ENCODE measurements around the gene SYNGR4.
"Not testable (repeated sequence)": the region's sequence is repeated elsewhere in the genome, so short reads cannot be mapped to it uniquely, and the experiment has no call there.

The SYNGR4 gene, protein sequence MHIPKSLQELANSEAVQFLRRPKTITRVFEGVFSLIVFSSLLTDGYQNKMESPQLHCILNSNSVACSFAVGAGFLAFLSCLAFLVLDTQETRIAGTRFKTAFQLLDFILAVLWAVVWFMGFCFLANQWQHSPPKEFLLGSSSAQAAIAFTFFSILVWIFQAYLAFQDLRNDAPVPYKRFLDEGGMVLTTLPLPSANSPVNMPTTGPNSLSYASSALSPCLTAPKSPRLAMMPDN

DNA sequence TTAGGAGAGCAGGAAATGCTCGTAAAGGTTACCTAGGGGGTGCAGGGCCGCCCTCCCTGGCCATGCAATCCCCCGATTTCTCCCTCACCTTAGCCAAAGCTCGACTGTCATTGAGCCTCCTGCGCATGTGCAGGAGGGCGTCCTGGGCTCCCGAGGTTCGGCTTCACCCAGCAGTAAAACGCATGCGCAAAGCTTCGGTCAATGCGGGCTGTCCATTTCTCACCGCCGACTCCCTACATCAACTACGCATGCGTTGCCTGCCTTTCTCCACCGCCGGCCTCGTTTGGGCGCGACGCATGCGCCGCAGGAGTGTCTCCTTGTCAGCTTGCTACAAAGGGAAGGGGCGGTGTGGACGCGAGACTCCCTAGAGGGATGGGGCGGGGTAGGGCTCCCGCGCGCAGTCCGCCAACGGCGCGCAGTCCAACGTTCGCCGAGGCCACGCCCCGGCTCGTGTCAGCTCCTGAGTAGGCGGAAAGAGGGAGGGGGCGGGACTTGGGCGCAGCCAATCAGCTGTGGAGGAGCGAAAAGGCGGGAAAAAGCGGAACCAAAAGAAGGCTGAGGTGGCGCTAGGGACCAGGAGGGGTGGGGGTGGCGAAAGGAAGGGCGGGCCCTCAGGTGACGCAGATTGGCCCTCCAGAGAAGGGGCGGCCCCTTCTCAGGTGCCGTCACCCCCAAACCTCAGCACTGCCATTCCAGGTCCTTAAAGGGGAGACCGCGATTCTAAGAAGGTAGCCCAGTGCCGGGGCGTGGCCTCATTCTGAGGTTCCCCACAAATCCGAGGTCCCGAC, at the start of gene SYNGR4, which contains the start of gene TMEM143:
TSS of gene SYNGR4 (plus strand) at position 558 of the 788 bp plus-strand sequence. CDS start 1,476 bp downstream, outside the sequence.
TSS of gene TMEM143 (minus strand) at position 131 of the 788 bp plus-strand sequence. CDS start at position 111, 20 bp downstream.
- peak; percentile 100 for DNase-seq

DNA sequence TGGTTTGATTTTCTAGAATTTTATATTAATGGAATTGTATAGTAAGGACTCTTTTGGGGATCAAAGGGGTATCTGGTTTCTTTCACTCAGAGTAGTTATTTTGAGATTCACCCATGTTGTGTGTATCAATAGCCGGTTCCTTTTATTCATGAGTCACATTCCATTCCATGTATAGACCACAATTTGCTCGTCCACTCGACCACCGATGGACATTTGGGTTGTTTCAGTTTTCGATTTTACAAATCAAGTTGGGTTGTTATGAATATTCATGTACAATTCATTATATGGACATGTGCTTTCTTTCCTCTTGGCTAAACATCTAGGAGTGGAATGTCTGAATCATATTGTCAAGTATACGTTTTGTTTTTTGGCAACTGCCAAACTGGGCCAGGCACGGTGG, 48.5 kb upstream of the SYNGR4 start:
- DNase-seq, result no peak

DNA sequence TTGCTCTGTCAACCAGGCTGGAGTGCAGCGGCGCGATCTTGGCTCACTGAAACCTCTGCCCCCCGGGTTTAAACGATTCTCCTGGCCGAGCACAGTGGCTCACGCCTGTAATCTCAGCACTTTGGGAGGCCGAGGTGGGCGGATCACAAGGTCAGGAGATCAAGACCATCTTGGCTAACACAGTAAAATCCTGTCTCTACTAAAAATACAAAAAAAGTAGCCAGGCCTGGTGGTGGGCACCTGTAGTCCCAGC, 46.5 kb upstream of the SYNGR4 start:
- not testable (repeated sequence) for DNase-seq

DNA sequence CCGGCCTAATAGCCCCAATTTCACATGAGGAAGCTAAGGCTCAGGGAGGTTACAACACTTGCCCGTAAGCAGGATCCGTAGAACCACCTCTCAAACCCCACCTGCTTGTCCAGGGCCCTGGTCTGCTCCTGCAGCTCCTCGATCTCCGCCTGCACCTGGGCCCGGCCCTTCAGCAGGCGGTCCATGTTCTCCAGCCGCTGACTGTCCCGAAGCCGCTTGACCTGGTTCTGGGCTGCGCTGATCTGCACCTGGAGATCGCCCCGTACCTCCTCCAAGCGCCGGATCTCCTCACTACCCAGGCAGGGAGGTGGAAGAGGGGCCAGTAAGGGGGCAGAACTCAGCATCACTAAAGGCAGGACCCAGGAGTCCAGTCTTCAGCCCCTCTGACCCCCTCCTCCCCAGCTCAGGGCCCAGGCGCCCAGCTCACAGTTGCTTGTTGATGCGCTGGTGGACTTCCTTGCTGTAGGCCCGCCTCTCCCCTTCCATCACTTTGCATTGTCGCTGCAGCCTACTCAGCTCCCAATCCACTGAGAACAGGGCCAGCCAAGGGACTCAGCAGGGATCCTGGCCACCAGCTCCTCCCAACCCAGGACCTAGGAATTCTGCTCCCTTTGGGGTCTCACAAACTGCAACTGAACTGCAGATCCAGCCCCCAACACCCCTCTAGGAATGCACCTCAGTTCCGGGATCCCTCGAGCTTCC, 45.7 kb upstream of the SYNGR4 start:
- DNase-seq, result no peak

DNA sequence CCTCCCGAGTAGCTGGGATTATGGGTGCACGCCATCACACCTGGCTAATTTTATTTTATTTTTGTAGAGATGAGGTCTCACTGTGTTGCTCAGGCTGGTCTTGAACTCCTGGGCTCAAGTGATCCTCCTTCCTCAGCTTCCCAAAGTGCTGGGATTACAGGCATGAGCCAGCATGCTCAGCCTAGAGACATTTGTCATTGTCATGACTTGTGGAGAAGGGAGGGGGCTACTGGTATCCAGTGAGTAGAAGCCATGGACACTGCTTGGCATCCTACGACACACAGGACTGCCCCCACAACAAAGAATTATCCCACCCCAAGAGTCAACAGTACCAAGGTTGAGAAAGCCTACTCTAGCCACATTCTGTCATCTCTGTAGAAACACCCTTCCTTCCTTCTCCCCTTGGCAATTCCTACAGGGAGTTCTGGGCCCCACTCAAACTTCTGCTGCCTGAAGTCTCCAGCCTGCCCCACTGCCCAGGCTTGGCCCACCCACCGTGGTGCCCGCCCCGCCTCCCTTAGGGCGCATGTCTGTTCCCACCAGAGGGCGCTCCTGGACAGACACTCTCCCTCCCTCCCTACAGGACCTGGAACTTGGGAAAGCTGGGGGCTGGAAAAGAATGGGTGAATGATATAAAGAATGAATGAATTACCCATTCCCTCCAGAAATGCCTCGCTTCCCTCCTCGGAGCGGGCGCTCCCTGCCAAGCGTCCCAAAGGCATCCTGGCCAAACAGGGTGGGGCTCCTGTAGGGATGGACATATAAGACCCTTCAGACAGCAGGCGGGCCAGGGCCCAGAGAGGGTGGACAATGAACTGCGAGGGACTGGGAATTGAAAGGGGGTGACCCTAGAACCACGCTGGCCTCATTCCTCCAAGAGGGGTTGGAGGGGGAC, 44.3 kb upstream of the SYNGR4 start:
- DNase-seq, result peak; percentile 41

DNA sequence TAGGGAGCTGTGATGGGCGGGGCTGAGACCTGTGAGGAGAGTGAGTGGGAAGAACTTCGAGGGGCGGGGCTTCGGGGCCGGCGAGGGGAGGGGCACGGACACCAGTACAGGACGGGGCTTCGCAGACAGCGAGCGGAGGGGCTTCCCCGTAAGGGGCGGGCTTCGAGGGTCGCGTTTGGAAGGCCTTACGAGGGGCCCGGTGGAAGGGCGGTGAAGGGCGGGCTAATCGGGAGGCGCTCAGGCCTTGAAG, 42.9 kb upstream of the SYNGR4 start:
- DNase-seq, result peak; percentile 95

DNA sequence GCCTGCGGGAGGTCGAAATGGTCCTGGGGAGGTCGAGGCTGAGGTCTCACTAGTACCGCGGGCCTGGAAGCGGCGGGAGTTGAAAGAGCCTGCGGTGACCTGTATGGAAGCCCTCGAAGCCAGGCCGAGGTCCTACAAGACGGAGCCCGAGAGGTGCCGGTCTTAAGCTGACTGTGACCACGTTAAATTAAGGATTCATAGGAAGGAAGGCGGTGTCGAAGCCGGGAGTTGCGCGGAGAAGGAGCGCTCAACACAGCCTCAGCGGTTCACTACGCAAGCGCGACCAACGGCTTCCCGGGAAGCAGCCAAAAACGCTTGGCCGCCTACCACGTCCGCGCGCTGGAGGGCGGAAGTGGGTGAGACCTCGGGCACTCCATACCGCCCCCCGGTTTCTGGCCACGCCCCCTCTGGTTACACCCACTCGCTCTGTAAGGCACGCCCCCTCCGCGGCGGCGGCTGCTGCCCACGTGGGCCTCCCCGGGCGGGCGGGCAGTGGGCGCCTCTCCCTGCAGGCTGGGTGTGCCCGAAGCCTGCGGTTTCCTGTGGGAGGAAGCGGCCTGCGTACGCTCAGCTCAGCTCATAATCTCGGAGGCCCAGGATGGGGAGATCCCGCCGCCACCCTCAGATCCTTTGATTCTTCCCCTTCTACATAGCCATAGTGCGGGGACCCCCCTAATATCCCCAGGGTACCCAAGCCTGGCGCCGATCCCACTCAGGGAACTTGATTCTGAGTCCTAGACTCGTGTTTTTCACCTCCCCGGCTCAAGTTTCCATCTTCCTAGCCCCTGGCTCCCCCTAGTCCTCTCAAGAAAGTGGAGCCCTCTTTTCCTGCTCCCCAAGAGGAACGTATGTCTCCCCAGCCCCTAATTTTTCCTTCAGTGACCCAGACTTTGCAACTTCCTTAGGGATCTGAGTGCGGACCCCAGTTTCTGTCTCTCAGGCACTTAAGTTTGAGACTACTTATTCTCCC, 42.3 kb upstream of the SYNGR4 start:
- peak; percentile 97 for DNase-seq

DNA sequence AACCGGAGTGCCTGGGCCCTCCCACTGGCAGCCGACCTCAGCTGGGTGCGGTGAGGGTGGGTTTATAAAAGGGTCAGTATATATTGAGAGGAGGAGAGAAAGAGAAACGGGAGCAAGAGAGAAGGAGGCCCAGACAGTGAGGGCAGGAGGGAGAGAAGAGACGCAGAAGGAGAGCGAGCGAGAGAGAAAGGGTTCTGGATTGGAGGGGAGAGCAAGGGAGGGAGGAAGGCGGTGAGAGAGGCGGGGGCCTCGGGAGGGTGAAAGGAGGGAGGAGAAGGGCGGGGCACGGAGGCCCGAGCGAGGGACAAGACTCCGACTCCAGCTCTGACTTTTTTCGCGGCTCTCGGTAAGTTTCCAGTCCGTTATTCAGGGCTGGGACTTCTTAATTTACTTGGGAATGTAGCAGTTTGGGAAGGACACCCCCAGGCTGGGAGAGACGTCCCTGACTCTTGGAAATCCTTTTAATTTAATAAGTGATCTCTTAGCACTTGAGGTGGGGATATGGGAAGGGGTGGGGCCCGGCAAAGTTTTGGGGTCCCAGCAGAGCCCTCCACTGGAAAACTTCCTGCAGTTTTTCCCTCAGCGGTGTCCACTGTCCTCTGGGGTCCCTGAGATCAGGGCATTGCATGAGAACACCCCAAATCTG, 38.8 kb upstream of the SYNGR4 start, which contains the start of gene EMP3:
TSS of gene EMP3 (plus strand) at position 288 of the 646 bp plus-strand sequence. CDS start 1,293 bp downstream, outside the sequence.
- no peak for DNase-seq

DNA sequence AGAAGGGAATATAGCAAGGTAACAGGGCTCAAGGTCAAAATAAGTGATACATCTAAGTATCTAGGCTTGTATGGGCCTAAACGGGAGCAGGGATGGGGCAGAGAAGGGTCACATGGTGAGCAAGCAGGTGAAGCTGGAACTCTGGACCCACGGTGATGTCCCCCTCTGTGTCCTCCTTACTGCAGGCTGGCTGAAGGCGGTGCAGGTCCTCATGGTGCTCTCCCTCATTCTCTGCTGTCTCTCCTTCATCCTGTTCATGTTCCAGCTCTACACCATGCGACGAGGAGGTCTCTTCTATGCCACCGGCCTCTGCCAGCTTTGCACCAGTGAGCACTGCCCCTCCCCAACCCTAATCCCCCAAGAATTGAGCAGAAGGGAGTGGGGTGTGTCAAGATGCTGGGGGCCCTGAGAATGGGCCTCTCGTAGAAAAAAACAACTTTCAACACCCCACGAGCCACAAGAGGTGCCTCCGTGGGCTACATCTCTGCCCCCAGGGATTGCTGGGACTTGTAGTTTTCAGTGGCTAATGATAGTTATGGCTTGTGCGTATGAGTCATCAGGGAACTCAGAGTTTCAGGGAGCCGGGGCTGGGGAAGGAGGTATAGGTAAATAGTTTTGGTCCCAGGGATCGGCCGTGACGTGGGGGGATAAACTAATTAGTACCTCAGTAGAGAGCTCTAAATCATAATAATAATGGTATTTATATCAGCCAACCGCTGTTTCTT, 34.8 kb upstream of the SYNGR4 start:
- no peak for DNase-seq

DNA sequence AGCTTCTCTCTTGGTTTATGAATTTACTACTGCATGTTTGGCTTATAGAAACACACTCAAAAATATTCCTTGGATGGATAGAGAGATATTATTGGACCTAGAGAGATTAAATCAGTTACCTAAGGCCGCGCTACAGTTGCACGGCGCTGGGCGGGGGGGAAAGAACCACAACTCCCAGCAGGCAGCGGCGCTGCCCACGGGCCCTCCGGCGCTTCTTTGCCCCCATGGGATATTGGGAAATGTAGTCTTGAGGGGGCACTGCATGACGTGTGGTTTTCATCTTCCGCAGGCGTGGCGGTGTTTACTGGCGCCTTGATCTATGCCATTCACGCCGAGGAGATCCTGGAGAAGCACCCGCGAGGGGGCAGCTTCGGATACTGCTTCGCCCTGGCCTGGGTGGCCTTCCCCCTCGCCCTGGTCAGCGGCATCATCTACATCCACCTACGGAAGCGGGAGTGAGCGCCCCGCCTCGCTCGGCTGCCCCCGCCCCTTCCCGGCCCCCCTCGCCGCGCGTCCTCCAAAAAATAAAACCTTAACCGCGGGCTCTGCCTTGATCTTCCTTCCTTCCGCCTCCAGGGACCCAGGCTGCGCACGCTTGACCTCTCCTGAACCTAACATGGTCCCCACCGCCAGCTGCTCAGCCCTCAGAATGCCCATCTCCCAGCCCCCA, 34.0 kb upstream of the SYNGR4 start:
- peak; percentile 94 for DNase-seq

DNA sequence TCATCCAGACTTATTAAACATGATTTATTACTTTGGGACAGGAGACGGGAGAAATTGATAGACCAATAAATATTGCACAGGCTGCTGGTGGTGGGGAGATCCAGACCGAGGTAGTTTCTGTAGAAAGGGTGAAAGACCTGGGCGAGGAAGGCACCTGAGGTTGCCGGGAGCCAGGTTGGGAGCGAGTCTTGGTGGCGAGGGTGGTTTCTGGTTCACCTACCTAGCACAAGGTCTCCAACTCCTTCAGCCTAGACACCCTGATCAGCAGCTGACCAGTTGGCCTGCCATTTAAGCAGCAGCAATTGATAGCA, 31.9 kb upstream of the SYNGR4 start:
- no peak for DNase-seq

DNA sequence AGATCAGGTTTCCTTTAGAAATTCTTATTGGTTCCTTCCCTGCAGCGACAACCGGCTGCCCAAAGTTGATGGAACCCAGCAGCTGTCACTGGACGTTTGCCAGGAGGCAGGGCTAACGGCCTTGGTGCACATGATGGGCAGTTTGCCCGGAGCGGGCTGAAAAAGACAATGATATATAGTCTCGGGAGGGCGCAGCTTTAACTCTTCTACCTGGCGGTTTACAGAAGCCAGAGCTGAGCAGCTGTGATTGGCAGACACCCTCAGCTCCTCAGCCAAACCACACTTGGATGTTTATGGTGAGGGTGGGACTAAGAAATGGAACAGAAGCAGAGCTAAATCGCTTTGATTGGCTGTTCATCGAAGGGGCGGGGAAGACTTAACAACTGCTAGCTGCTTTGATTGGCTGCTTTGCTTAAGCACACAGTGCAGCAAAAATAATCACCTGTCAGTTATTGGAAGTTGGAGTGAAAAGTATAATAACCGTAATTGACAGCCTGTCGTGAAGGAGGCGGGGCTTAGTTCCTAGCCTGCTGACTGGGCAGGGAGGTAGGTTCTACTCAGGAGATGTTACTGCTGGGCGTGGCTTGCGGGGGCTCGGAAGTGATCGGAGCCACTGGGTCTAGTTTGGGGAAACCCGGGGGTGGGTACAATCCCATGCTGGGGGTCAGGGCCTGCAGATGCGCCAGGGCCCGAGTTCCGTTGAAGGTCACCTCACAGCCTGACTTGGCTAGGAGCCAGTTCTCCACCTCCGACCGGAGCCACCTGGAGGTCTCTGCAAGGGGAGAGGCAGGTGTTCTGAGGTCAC, 31.3 kb upstream of the SYNGR4 start:
- DNase-seq, result peak; percentile 100

DNA sequence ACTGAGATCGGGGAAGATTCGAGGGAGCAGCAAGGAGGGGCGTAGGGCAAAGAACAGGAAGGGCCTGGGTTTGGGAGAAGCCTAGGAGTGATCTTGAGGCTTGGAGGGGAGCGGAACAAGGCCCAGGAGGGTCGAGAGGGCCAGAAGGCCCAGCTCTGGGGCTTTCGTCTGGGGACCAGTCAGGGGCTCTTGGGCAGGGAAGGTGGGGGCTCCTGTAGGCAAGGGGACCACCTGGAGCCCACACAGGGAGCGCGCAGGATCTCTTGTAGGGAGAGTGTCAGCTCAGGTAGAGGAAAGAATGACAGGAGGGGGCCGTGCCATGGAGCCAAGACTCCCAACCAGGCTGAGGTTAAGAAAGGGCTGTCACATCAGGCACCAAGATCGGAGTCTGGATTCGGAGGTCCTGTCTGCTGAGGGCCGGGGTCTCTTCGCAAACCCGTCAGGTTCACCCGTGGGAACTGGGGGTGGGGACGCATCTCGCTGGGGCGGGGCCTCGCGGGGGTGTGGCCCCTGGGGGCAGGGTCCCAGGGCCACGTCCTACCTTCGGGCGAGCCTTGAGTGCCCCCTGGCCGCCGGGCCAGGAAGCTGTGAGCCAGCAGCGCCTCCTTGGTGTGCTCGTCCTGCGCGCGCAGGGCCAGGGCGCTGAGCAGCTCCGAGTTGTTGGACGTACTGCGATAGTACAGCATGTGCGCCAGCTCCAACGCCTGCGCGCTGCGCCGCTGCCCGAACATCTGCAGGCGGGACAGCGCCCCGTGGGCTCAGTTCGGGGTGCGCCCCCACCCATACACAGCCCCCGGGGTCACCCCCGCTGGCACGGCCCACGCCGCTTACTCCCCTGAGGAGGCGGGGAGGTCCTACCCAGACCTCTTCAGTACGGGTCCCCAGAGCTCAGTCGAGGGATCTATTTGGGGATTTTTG, 30.4 kb upstream of the SYNGR4 start:
- DNase-seq, result peak; percentile 89

DNA sequence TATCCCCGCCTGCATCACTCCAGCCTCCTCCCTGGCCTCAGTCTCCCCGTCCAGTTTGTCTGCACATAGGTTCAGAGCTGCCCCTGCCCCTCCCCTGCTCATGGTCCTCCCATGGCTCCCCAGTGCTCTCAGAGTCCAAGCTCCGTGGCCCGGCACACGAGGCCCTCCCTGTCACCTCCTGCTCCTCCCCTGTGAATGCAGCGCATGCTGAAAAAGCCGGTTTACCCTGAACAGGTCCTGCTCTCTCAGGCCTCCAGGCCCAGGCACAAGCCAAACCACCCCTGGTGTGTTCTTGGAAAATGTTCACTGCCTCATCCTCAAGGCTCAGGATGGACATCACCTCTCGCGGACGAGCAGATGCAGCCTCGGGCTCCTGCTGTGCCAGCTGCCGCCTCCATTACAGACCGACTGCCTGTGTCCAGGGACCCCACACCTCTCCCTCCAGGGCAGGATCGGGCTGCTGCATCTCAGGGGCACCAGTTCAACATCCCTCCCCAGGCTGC, 25.9 kb upstream of the SYNGR4 start:
- no peak for DNase-seq

DNA sequence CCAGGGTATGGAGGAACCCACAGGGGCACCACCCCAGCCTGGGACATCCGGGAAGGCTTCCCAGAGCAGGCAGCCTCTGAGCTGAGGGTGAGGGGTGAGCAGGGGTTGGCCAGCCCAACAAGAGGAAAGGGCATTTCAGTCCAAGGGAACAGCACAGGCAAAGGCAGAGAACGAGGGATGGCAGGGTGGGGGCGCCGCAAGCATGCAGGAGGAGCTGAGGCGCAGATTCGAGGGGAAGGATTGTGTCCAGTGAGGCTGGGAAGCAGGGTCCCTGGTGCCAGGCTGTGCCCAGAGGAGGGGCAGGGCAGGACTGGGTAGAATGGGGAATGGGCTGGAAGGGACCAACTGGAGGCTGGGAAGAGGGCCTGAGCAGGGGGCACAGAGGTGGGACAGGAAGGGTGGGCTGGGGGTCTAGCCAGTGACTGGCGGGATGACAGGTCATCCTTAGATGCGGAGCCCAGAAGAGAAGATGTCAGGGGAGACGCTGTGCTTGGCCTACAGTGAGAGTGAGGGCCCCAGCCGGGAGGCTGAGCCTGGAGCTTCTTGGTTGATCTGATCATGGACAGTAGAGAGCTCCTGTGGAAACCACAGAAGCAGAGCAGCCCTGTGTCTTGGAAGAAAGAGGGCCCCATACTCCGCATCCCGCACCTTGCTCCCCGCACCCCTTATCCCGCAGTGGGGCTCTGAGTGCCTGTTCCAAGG, 25.2 kb upstream of the SYNGR4 start:
- DNase-seq, result no peak

DNA sequence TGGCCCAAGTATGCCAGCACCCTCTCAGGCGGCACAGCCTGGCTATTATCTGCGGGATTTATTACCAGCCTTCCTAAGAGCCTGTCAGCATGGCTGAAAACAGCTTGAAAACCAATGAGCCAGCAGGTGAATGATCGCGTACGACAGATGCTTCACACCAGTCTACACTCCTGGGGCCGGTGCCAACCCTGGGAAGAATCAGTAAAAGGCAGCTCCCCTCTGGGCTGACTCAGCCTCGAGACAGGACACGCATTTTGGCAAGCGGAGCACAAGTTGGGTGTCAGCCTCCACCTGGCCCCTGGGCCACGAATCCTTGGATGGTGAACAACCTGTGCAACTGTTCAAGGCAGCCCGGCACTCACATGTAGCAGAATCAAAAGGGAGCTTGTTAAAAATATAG, 23.2 kb upstream of the SYNGR4 start:
- peak; percentile 46 for DNase-seq
